Measurements from ENCODE around the gene LYRM7.

The LYRM7 gene

DNA sequence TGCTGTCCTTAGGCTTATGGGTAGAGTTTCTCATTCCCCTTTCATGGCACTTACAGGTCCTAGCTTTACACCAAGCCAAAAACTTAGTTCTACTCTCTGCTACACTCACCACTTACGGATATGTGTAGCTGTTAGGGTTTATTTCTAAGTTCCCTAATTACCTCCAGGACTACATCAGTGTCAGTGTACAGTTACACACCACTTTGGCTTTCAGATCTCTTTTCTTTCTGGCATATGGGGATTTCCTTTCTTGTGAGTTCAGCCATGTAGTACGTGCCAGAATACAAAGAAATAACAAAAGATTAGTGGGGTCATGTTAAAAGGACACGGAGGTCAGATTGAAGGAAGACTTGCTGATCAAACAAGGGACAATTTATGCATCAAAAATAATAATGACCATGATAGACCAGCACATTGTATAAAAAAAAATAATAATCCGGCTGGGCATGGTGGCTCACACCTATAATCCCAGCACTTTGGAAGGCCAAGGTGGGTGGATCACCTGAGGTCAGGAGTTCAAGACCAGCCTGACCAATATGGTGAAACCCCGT lies 41.8 kb downstream of the LYRM7 start (continued):
- TF ChIP-seq ZNF521 (tag by site-specific recombination; IDR thresholded peaks at IDR 0.05): no peak
- no peak for TF ChIP-seq ZNF23 (tag by site-specific recombination; IDR thresholded peaks at IDR 0.05; ENCODE audit: borderline replicate concordance)
- TF ChIP-seq ZNF146 (tag by site-specific recombination; IDR thresholded peaks at IDR 0.05): no peak
- no peak for TF ChIP-seq ZNF514 (tag by site-specific recombination; IDR thresholded peaks at IDR 0.05)
- TF ChIP-seq ZNF692 (tag by site-specific recombination; IDR thresholded peaks at IDR 0.05): no peak
- no peak for TF ChIP-seq MYNN (tag by site-specific recombination; IDR thresholded peaks at IDR 0.05; ENCODE audit: borderline replicate concordance)
- no peak for TF ChIP-seq MEIS1 (CRISPR knock-in tag; IDR thresholded peaks at IDR 0.05; ENCODE audit: borderline replicate concordance)
- no peak for TF ChIP-seq ZSCAN30 (tag by site-specific recombination; IDR thresholded peaks at IDR 0.05)
- no peak for TF ChIP-seq ZIC2 (tag by site-specific recombination; IDR thresholded peaks at IDR 0.05)
- TF ChIP-seq ZNF19 (tag by site-specific recombination; IDR thresholded peaks at IDR 0.05; ENCODE audit: low read depth): no peak
- no peak for TF ChIP-seq ZNF426 (tag by site-specific recombination; IDR thresholded peaks at IDR 0.05)
- TF ChIP-seq ZNF76 (tag by site-specific recombination; IDR thresholded peaks at IDR 0.05; ENCODE audit: borderline replicate concordance, low read depth): no peak

GRCh38 chr5:131214609-131215227 lies 44.0 kb downstream of the LYRM7 start:
- no peak for TF ChIP-seq ZNF707 (tag by site-specific recombination; IDR thresholded peaks at IDR 0.05)
- TF ChIP-seq ZSCAN16 (tag by site-specific recombination; IDR thresholded peaks at IDR 0.05): no peak
- TF ChIP-seq GLIS1 (tag by site-specific recombination; IDR thresholded peaks at IDR 0.05): no peak
- no peak for TF ChIP-seq INSM2 (tag by site-specific recombination; IDR thresholded peaks at IDR 0.05)
- no peak for TF ChIP-seq OSR2 (tag by site-specific recombination; IDR thresholded peaks at IDR 0.05)
- TF ChIP-seq ZBTB20 (tag by site-specific recombination; IDR thresholded peaks at IDR 0.05): no peak
- no peak for TF ChIP-seq ELK4 (IDR thresholded peaks at IDR 0.05; ENCODE audit: borderline replicate concordance, low read depth, low read length)
- TF ChIP-seq ZNF404 (tag by site-specific recombination; IDR thresholded peaks at IDR 0.05): no peak
- TF ChIP-seq PRDM1 (tag by site-specific recombination; IDR thresholded peaks at IDR 0.05): no peak
- no peak for TF ChIP-seq ZNF488 (tag by site-specific recombination; IDR thresholded peaks at IDR 0.05)
- TF ChIP-seq ZNF202 (tag by site-specific recombination; IDR thresholded peaks at IDR 0.05; ENCODE audit: borderline replicate concordance): no peak
- TF ChIP-seq ZNF350 (tag by site-specific recombination; IDR thresholded peaks at IDR 0.05): no peak
- TF ChIP-seq ZNF704 (tag by site-specific recombination; IDR thresholded peaks at IDR 0.05): no peak
- POLR2A ChIA-PET: interaction anchor here (0.9 kb wide), 1 partner anchor 18 kb away, joined by 3 read pairs; no protein-coding TSS in a partner anchor
- Histone ChIP-seq H3K9me3 (ENCODE audit: control insufficient read depth, insufficient read depth, low read depth, low read length) (no peaks in the 10 kb centered on the region), H3K27ac (ENCODE audit: extremely low read depth, low read depth, low read length) (no peak overlapping the region), H3K4me3 (ENCODE audit: low read depth, low read length) (no peak overlapping the region), H3K4me1 (ENCODE audit: control insufficient read depth, insufficient read depth, low read length) (no peaks in the 10 kb centered on the region), H3K36me3 (ENCODE audit: control insufficient read depth in 2 of 2, insufficient read depth in 1 of 2, low read length in 2 of 2) (no peaks in the 10 kb centered on the region)
- CTCF ChIA-PET: interaction anchor here (0.6 kb wide), 1 partner anchor 86 kb away, joined by 3 read pairs; no protein-coding TSS in a partner anchor
